Daoy (cell line): ENCODE measurements around the gene LIAS. TPM values are rescaled to one million over a fixed set of nuclear protein-coding genes. Genes with fewer than 3 reads are reported as not detected.

ENCODE experiments used
- DNase-seq: peaks from one replicate; pipeline ENCODE4 v3.0.0-alpha.2; 2015; ENCODE audit warnings: low read depth
- total RNA-seq: library from RNA; depleted of rRNA; stranded (reverse); fragments of >200 nt; shearing (Covaris generic); gene quantifications from 2 replicates; pipeline ENCODE4 v1.2.3, GENCODE V29; 2014; rRNA removed

The LIAS gene
- total RNA-seq, 1 experiment from 2014 or later = 18.1 TPM

- DNase-seq = no peak
These were observed 69.2 kb downstream of the LIAS start for GRCh38 chr4:39528061-39528465.

Other genes with a start within 250 kb of the LIAS start
- 36.6 and 43.7 TPM in 2 replicates for gene RFC1, start 92.7 kb upstream of the LIAS start, total RNA-seq
- gene KLB, start 52.1 kb upstream of the LIAS start, total RNA-seq = not detected in 2 replicates
- 3,288 and 3,912 TPM in 2 replicates for gene RPL9, start 134 bp upstream of the LIAS start, total RNA-seq
- 54.9 and 90.9 TPM in 2 replicates for gene UGDH, start 68.4 kb downstream of the LIAS start, total RNA-seq
- 25.3 and 30.1 TPM in 2 replicates for gene SMIM14, start 179.8 kb downstream of the LIAS start, total RNA-seq
- 20.2 and 20.4 TPM in 2 replicates for gene UBE2K, start 239.1 kb downstream of the LIAS start, total RNA-seq